Measurements from ENCODE around the gene AMMECR1L.
"Not testable (repeated sequence)": the region's sequence is repeated elsewhere in the genome, so short reads cannot be mapped to it uniquely, and the experiment has no call there.

AMMECR1L gene

GRCh38 chr2:127841466-127842178 is 44.1 kb downstream of the AMMECR1L start:
- no peak for DNase-seq (ENCODE audit: low read depth)

DNA sequence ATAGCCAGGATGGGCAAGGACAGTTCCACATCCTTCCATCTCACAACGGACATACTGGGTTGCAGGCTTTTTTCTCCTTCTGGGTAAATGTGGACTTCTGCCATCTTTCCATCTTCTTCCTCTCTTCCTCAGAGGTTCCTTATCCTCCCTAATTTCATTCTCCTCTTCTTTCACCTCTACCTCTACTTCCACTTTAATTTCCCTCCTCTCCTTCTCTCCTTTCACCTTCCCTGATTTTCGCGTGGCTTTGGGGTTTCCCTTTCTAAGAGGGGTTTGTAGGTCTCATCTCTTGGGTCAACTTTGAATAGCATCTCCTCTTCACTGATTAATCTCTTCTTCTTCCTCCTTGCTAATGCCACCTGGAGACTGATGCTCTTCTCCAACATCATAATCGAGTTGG is 44.9 kb downstream of the AMMECR1L start:
- DNase-seq (ENCODE audit: low read depth), result no peak

DNA sequence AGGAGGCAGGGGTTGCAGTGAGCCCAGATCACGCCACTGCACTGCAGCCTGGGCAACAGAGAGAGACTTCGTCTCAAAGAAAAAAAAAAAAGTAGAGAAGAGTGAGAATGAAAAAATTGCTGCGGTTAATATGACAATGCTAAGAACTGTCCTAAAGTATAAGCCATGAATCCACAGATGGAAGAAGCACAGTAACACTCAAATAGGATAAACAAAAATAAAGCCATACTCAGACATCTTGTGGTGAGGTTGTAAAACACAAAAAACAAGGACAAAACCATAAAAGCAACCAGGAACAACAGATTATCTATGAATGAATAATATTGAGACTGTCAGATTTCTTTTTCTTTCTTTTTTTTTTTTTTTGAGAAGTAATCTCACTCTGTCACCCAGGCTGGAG is 50.8 kb downstream of the AMMECR1L start:
- DNase-seq (ENCODE audit: low read depth), result no peak

GRCh38 chr2:127829845-127830246 is 55.9 kb downstream of the AMMECR1L start:
- DNase-seq (ENCODE audit: low read depth), result peak; percentile 20

- DNase-seq (ENCODE audit: low read depth), result not testable (repeated sequence)
Observed at GRCh38 chr2:127826708-127827107, 59.0 kb downstream of the AMMECR1L start.

DNA sequence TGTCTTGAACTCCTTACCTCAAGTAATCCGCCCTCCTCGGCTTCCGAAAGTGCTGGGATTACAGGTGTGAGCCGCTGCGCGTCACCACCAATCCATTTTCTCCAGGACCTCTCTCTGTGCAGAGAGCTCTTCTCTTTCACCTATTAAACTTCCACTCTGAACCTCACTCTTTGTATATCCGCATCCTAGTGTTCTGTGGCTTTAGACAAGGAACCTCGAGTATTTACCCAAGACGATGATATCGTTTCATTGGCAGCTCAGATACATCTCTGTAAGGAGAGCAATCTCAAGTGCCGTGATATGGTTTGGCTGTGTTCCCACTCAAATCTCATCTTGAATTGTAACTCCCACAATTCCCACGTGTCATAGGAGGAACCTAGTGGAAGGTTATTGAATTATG is 59.7 kb downstream of the AMMECR1L start:
- DNase-seq (ENCODE audit: low read depth), result no peak

GRCh38 chr2:127820080-127820668 is 65.6 kb downstream of the AMMECR1L start:
- DNase-seq (ENCODE audit: low read depth), result no peak

DNA sequence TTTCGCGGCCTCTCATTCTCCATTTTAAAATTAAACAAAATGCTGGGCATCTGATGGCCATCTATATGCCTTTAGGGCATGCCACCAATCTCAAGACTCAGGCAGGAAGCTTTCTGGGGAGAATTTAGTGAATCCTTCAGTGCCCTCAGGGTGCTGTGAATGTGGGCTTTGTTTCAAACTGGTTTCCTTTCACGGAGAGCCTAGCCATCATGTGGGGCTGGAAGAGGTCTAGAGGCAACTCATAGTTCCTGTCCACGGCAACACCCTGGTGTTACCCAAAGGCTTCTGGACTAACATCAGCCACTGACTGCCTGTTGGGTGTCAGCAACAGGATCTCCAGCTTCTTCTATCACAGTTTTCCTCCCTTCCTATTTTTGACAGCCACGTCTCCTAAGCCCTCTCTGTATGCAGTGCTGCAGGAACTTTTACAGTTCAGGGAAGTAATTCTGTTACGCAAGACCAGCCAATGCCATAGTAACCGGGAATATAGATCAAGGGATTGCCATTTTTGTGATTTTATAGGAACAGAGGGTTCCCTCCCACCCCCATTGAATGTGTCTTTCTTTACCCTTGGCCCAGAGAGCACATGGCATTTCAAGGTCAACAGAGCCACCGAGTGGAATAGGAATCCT is 66.8 kb downstream of the AMMECR1L start:
- no peak for DNase-seq (ENCODE audit: low read depth)

- no peak for DNase-seq (ENCODE audit: low read depth)
Observed at GRCh38 chr2:127818241-127818640, 67.5 kb downstream of the AMMECR1L start.

- no peak for DNase-seq (ENCODE audit: low read depth)
Observed at GRCh38 chr2:127814677-127815076, 71.1 kb downstream of the AMMECR1L start.

GRCh38 chr2:127812441-127812840 is 73.3 kb downstream of the AMMECR1L start:
- DNase-seq (ENCODE audit: low read depth), result not testable (repeated sequence)
